SK-N-SH treated with all-trans-retinoic acid at 6 μM for 48 hours (cell line): ENCODE measurements around the gene PRSS36.

Experiments
- ATAC-seq: fragments of 200-7000 bp; cut with Tn5 transposase; 3 replicates; pipeline ENCODE4 v1.9.1; 2020; ENCODE audit warnings: mild to moderate bottlenecking, moderate library complexity
- ARNTL ChIP-seq: fragments of 450-650 bp; formaldehyde crosslinking; IDR thresholded peaks from 2 replicates; pipeline ENCODE4 v1.5.0; 2020; ENCODE audit warnings: low read depth, mild to moderate bottlenecking, moderate library complexity, borderline replicate concordance
- BACH2 ChIP-seq: fragments of 250-450 bp; sonication (Bioruptor Pico); IDR thresholded peaks from 2 replicates; pipeline ENCODE4 v1.9.0; 2021; ENCODE audit warnings: mild to moderate bottlenecking, borderline replicate concordance
- CSRNP3 ChIP-seq: fragments of 250-450 bp; sonication (Bioruptor Pico); IDR thresholded peaks from 2 replicates; pipeline ENCODE4 v1.5.1; 2021; ENCODE audit warnings: mild to moderate bottlenecking, moderate library complexity
- ESRRG ChIP-seq: fragments of 250-450 bp; sonication (Bioruptor Pico); IDR thresholded peaks from 2 replicates; pipeline ENCODE4 v1.6.1; 2021; ENCODE audit warnings: mild to moderate bottlenecking
- GLIS3 ChIP-seq: fragments of 250-450 bp; sonication (Bioruptor Pico); IDR thresholded peaks from 2 replicates; pipeline ENCODE4 v1.5.0; 2020; ENCODE audit warnings: mild to moderate bottlenecking, moderate library complexity
- ISL1 ChIP-seq: fragments of 250-450 bp; sonication (Bioruptor Pico); IDR thresholded peaks from 2 replicates; pipeline ENCODE4 v2.1.2; 2022; ENCODE audit warnings: mild to moderate bottlenecking, moderate library complexity
- OSR1 ChIP-seq: fragments of 250-450 bp; sonication (Bioruptor Pico); IDR thresholded peaks from 2 replicates; pipeline ENCODE4 v1.8.0; 2022; ENCODE audit warnings: moderate library complexity, mild to moderate bottlenecking, inconsistent platforms
- POU6F1 ChIP-seq: fragments of 250-450 bp; sonication (Bioruptor Pico); IDR thresholded peaks from 2 replicates; pipeline ENCODE4 v1.8.0; 2021; ENCODE audit warnings: low read depth, mild to moderate bottlenecking, moderate library complexity, borderline replicate concordance
- RARB ChIP-seq: fragments of 250-450 bp; sonication (Bioruptor Pico); IDR thresholded peaks from 2 replicates; pipeline ENCODE4 v1.8.0; 2021; ENCODE audit warnings: mild to moderate bottlenecking, moderate library complexity
- SNAI2 ChIP-seq: fragments of 250-450 bp; sonication (Bioruptor Pico); IDR thresholded peaks from 2 replicates; pipeline ENCODE4 v1.5.0; 2020; ENCODE audit warnings: mild to moderate bottlenecking, moderate library complexity
- TCF4 ChIP-seq: fragments of 250-450 bp; sonication (Bioruptor Pico); IDR thresholded peaks from 2 replicates; pipeline ENCODE4 v1.8.0; 2021; ENCODE audit warnings: mild to moderate bottlenecking, moderate library complexity, borderline replicate concordance
- TOX ChIP-seq: fragments of 250-450 bp; sonication (Bioruptor Pico); IDR thresholded peaks from 2 replicates; pipeline ENCODE4 v1.8.0; 2021; ENCODE audit warnings: mild to moderate bottlenecking, moderate library complexity, borderline replicate concordance
- TSHZ2 ChIP-seq: fragments of 250-450 bp; sonication (Bioruptor Pico); IDR thresholded peaks from 2 replicates; pipeline ENCODE4 v1.5.0; 2020; ENCODE audit warnings: mild to moderate bottlenecking, moderate library complexity
- ZC3H10 ChIP-seq: fragments of 250-450 bp; sonication (Bioruptor Pico); IDR thresholded peaks from 2 replicates; pipeline ENCODE4 v1.5.1; 2021; ENCODE audit warnings: mild to moderate bottlenecking, moderate library complexity
- ZFP3 ChIP-seq: fragments of 250-450 bp; sonication (Bioruptor Pico); IDR thresholded peaks from 2 replicates; pipeline ENCODE4 v1.5.0; 2020; ENCODE audit warnings: mild to moderate bottlenecking, moderate library complexity
- ZFP30 ChIP-seq: fragments of 450-650 bp; formaldehyde crosslinking; IDR thresholded peaks from 2 replicates; pipeline ENCODE4 v1.5.0; 2022; ENCODE audit warnings: mild to moderate bottlenecking, moderate library complexity
- ZNF565 ChIP-seq: fragments of 450-650 bp; formaldehyde crosslinking; conservative IDR thresholded peaks from 2 replicates; pipeline ENCODE4 v1.5.0; 2020; ENCODE audit warnings: low read depth, mild to moderate bottlenecking, moderate library complexity
- ZNF70 ChIP-seq: fragments of 450-650 bp; formaldehyde crosslinking; IDR thresholded peaks from 2 replicates; pipeline ENCODE4 v1.5.0; 2020; ENCODE audit warnings: mild to moderate bottlenecking, moderate library complexity
- ZNF8 ChIP-seq: fragments of 450-650 bp; formaldehyde crosslinking; IDR thresholded peaks from 2 replicates; pipeline ENCODE4 v1.5.0; 2020; ENCODE audit warnings: mild to moderate bottlenecking, moderate library complexity
- TF ChIP-seq, protein P1 (sequence below): fragments of 250-450 bp; sonication (Bioruptor Pico); IDR thresholded peaks from 2 replicates; pipeline ENCODE4 v1.8.0; 2020; ENCODE audit warnings: mild to moderate bottlenecking, moderate library complexity, borderline replicate concordance

The PRSS36 gene

GRCh38 chr16:31168848-31169247 lies 19.0 kb upstream of the PRSS36 start:
- TF ChIP-seq TCF4 (CRISPR knock-in tag) = no peak
- no peak for TF ChIP-seq RARB (CRISPR knock-in tag)
- no peak for TF ChIP-seq SNAI2 (CRISPR knock-in tag)
- TF ChIP-seq ZFP3 (CRISPR knock-in tag) = no peak
- TF ChIP-seq ISL1 (CRISPR knock-in tag) = no peak
- TF ChIP-seq GLIS3 (CRISPR knock-in tag) = no peak
- TF ChIP-seq TSHZ2 (CRISPR knock-in tag) = no peak
- no peak for TF ChIP-seq TOX (CRISPR knock-in tag)
- no peak for TF ChIP-seq ZNF70
- no peak for TF ChIP-seq CSRNP3 (CRISPR knock-in tag)
- TF ChIP-seq POU6F1 (CRISPR knock-in tag) = no peak
- no peak for TF ChIP-seq ZNF565
- no peak for TF ChIP-seq ZNF8
- TF ChIP-seq BACH2 (CRISPR knock-in tag) = no peak
- ATAC-seq = no peak

GRCh38 chr16:31167315-31167714 lies 17.4 kb upstream of the PRSS36 start:
- TF ChIP-seq ZNF70 = no peak
- no peak for TF ChIP-seq ZNF8
- no peak for TF ChIP-seq CSRNP3 (CRISPR knock-in tag)
- TF ChIP-seq TSHZ2 (CRISPR knock-in tag) = no peak
- TF ChIP-seq ESRRG = no peak
- no peak for TF ChIP-seq ZFP30
- TF ChIP-seq ZNF565 = no peak
- TF ChIP-seq ZC3H10 (CRISPR knock-in tag) = no peak
- TF ChIP-seq ARNTL (CRISPR knock-in tag) = no peak
- no peak for TF ChIP-seq OSR1 (CRISPR knock-in tag)
- TF ChIP-seq ISL1 (CRISPR knock-in tag) = no peak
- TF ChIP-seq ZFP3 (CRISPR knock-in tag) = no peak
- TF ChIP-seq, protein P1, sequence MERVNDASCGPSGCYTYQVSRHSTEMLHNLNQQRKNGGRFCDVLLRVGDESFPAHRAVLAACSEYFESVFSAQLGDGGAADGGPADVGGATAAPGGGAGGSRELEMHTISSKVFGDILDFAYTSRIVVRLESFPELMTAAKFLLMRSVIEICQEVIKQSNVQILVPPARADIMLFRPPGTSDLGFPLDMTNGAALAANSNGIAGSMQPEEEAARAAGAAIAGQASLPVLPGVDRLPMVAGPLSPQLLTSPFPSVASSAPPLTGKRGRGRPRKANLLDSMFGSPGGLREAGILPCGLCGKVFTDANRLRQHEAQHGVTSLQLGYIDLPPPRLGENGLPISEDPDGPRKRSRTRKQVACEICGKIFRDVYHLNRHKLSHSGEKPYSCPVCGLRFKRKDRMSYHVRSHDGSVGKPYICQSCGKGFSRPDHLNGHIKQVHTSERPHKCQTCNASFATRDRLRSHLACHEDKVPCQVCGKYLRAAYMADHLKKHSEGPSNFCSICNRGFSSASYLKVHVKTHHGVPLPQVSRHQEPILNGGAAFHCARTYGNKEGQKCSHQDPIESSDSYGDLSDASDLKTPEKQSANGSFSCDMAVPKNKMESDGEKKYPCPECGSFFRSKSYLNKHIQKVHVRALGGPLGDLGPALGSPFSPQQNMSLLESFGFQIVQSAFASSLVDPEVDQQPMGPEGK (CRISPR knock-in tag) = no peak
- ATAC-seq = no peak
